Small intestine (tissue), 7 donors: ENCODE results near the gene RHEB. TPM values are rescaled to one million over a fixed set of nuclear protein-coding genes. Genes with fewer than 3 reads are reported as not detected.

Experiments used
- DNase-seq, 2 donors: peaks; one replicate each; pipeline versions ENCODE4 v3.0.0 to v3.0.0-alpha.2; 2013
- FAIRE-seq: peaks from 2 replicates; lab custom pipeline; 2012; peaks lifted over from hg19 to GRCh38; lab: Jason Lieb, UNC
- H3K27ac ChIP-seq, 3 donors: one replicate each; pipeline ENCODE4 v1.5.1; 2013; ENCODE audit warnings: low read length in 2 of 3, mild to moderate bottlenecking in 2 of 3, control low read depth in 1 of 3, inconsistent platforms in 1 of 3, low read depth in 1 of 3, moderate library complexity in 1 of 3
- H3K27me3 ChIP-seq, 3 donors: one replicate each; pipeline ENCODE4 v1.6.1; 2013; ENCODE audit warnings: low read length in 3 of 3, inconsistent platforms in 1 of 3; ENCODE audit not compliant: control insufficient read depth in 3 of 3, insufficient read depth in 3 of 3
- H3K36me3 ChIP-seq, 3 donors: one replicate each; pipeline ENCODE4 v1.6.1; 2013; ENCODE audit warnings: low read length in 3 of 3, inconsistent platforms in 1 of 3, low read depth in 1 of 3, mild to moderate bottlenecking in 1 of 3, moderate library complexity in 1 of 3; ENCODE audit not compliant: control insufficient read depth in 3 of 3, insufficient read depth in 2 of 3
- H3K4me1 ChIP-seq, 3 donors: one replicate each; pipeline ENCODE4 v1.6.1; 2013; ENCODE audit warnings: low read length in 2 of 3, inconsistent platforms in 1 of 3, low read depth in 1 of 3, mild to moderate bottlenecking in 1 of 3, moderate library complexity in 1 of 3; ENCODE audit not compliant: control insufficient read depth in 3 of 3, insufficient read depth in 2 of 3
- H3K4me3 ChIP-seq, 3 donors: one replicate each; pipeline ENCODE4 v1.5.1; 2013; ENCODE audit warnings: low read length in 3 of 3, control low read depth in 1 of 3, inconsistent platforms in 1 of 3, low read depth in 1 of 3, mild to moderate bottlenecking in 1 of 3, moderate library complexity in 1 of 3
- H3K9me3 ChIP-seq, 2 donors: one replicate each; pipeline ENCODE4 v1.6.1; 2013; ENCODE audit warnings: low read depth in 1 of 2, low read length in 1 of 2; ENCODE audit not compliant: control insufficient read depth in 2 of 2, insufficient read depth in 1 of 2
- whole genome bisulfite sequencing, 3 donors: extraction: QIAGEN DNeasy Blood & Tissue Kit; methylation state at CpG; one replicate each; pipeline ENCODE4 v1.1.7; 2013; 5-methylcytosine and 5-hydroxymethylcytosine counted together
- polyA plus RNA-seq, 4 donors: library from polyadenylated mRNA; stranded (reverse) in 3 of 4; unstranded in 1 of 4; fragments of 200-250 nt in 3 of 4; fragments of 120-200 nt in 1 of 4; gene quantifications; one replicate each; pipeline versions ENCODE4 v1.2.1 to v1.2.3, GENCODE V29; 2013
- donor health status: healthy with polysubstance abuse.
- donor health status: control.
- donor health status: control.
- donor health status: Bipolar disorder and iron deficiency.
- donor health status: healthy.

The RHEB gene
- polyA plus RNA-seq, 4 donors = 54.4 to 84.6 (median 64.4) TPM

GRCh38 chr7:151446412-151446811 lies 73.3 kb downstream of the RHEB start:
- Histone ChIP-seq H3K4me3 (no peak overlapping the region), H3K27ac (no peak overlapping the region), H3K27me3 (peaks cover 0 to 12% (median 0%) of the 10 kb centered on the region in 3 donors), H3K4me1 (no peaks in the 10 kb centered on the region), H3K9me3 (no peaks in the 10 kb centered on the region), H3K36me3 (no peaks in the 10 kb centered on the region)
- no peak for DNase-seq
- FAIRE-seq = no peak
- 82 to 94% (median 89%) methylated on average over 2 of the region's 2 CpGs for WGBS, 3 donors

GRCh38 chr7:151444632-151445031 lies 75.1 kb downstream of the RHEB start:
- H3K4me1 ChIP-seq = peaks cover 0 to 2% (median 0%) of the 10 kb centered on the region in 3 donors
- H3K9me3 ChIP-seq = no peaks in the 10 kb centered on the region
- peaks cover 0 to 29% (median 9%) of the 10 kb centered on the region in 3 donors for H3K27me3 ChIP-seq
- H3K4me3 ChIP-seq = no peak overlapping the region
- H3K27ac ChIP-seq = no peak overlapping the region
- no peaks in the 10 kb centered on the region for H3K36me3 ChIP-seq
- DNase-seq (no peak), FAIRE-seq (no peak)
- WGBS, 3 donors = 78 to 89% (median 85%) methylated on average over 1 of the region's 1 CpG

- WGBS, 3 donors = 74 to 80% (median 76%) methylated on average over 10 of the region's 10 CpGs
- no peak overlapping the region for H3K4me3 ChIP-seq
- peaks cover 0 to 2% (median 0%) of the 10 kb centered on the region in 3 donors for H3K4me1 ChIP-seq
- H3K36me3 ChIP-seq = no peaks in the 10 kb centered on the region
- DNase-seq = no peak
- H3K27me3 ChIP-seq = peaks cover 0 to 40% (median 11%) of the 10 kb centered on the region in 3 donors
- FAIRE-seq = no peak
- no peak overlapping the region for H3K27ac ChIP-seq
- no peaks in the 10 kb centered on the region for H3K9me3 ChIP-seq
Observed at GRCh38 chr7:151442776-151443496, 76.8 kb downstream of the RHEB start.

GRCh38 chr7:151440799-151441445 lies 78.8 kb downstream of the RHEB start:
- Histone ChIP-seq H3K27me3 (peaks cover 0 to 39% (median 11%) of the 10 kb centered on the region in 3 donors), H3K9me3 (no peaks in the 10 kb centered on the region), H3K27ac (peak overlapping the region in 1 of 3 donors; percentile 29), H3K36me3 (no peaks in the 10 kb centered on the region), H3K4me1 (peaks cover 0 to 2% (median 0%) of the 10 kb centered on the region in 3 donors), H3K4me3 (no peak overlapping the region)
- FAIRE-seq = no peak
- WGBS, 3 donors = 37 to 53% (median 39%) methylated on average over 10 of the region's 10 CpGs
- DNase-seq = no peak

- no peak for FAIRE-seq
- Histone ChIP-seq H3K9me3 (no peaks in the 10 kb centered on the region), H3K36me3 (no peaks in the 10 kb centered on the region), H3K27ac (peak within 1 kb of the TSS in 1 of 3 donors; percentile 29), H3K4me3 (no peak within 1 kb of the TSS), H3K27me3 (peaks cover 0 to 39% (median 11%) of the 10 kb centered on the region in 3 donors), H3K4me1 (peaks cover 0 to 2% (median 0%) of the 10 kb centered on the region in 3 donors)
- peak in 1 of 2 donors; percentile 46 for DNase-seq
- 11 to 16% (median 15%) methylated on average over 40 to 51 of the region's 51 CpGs for WGBS, 3 donors
Observed at GRCh38 chr7:151439855-151440798, 79.6 kb downstream of the RHEB start, which contains the start of gene CRYGN. Gene CRYGN, minus strand, starts transcription at chr7:151440141. Its CDS starts 224 bp downstream, at chr7:151439917.

DNA sequence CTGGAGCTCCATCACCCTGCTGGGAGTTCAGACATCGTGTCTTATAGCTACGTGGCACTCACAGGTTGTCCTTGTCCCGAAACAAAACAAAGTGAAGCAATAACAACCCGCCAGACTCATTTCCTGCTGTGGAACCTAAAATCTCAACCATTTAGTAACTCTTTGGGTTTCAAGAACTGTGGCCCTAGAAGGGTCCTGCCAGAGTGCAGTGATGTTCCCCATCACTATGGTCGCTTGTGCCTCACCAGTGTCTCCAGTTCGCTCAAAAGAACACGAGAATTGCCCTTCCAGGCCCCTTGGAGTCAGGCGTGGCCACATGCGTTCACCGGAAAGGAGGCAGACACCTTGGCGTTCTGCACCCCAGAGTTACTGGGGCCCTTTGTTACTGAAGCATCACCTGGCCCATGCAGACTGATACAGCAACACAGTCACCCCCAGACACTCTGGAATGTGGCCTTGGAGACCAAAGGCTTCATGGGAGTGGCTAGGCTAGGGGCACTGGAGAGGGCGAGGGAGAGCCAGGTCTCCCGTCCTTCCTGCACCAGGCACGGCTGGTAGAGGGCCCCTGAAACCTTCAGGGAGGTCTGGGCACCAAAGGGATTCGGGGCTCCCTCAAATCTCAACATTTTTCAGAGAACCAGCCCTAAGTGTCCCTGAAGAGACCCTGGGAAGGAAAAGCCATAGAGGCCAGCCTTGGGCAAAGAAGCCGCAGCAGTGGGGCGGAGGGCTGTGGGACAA lies 80.7 kb downstream of the RHEB start:
- H3K4me3 ChIP-seq = no peak overlapping the region
- 83 to 89% (median 87%) methylated on average over 17 of the region's 17 CpGs for WGBS, 3 donors
- H3K27ac ChIP-seq = no peak overlapping the region

DNA sequence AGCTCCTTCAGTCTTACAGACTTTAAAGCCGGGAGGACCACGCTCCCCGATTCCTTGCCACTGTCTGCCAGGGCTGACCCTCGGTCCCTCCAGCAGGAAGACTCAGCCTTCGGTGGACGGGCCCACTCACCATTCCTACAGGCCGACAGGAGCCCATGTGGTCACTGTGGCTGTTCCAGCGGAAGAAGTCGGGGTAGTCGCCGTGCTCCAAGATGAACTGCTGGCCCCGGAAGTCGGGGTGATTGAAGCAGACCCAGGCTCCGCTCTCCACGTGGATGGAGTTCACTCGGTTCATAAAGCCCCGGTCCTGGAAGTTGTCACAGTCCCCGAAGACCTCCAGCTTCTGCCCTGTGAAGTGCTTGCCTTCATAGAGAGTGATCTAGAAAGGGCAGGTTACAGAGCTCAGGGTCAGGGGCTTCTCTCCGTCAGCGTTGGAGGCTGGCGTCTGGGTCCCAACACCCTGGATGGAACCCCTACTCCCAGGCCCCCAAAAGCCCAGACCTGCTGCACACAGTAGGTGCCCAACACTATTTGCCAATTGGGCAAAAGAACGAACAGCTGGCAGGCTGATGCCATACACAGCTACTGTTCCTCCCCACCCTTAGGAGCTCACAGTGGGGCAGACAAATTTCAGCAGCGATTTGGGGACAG lies 81.7 kb downstream of the RHEB start:
- H3K4me3 ChIP-seq = no peak overlapping the region
- peaks cover 0 to 2% (median 0%) of the 10 kb centered on the region in 3 donors for H3K4me1 ChIP-seq
- DNase-seq (no peak), FAIRE-seq (no peak)
- no peak overlapping the region for H3K27ac ChIP-seq
- peaks cover 0 to 39% (median 11%) of the 10 kb centered on the region in 3 donors for H3K27me3 ChIP-seq
- WGBS, 3 donors = 85 to 92% (median 88%) methylated on average over 23 of the region's 23 CpGs
- no peaks in the 10 kb centered on the region for H3K36me3 ChIP-seq
- no peaks in the 10 kb centered on the region for H3K9me3 ChIP-seq

More for the DNA sequence above, 80.7 kb downstream of the RHEB start:
- Histone ChIP-seq H3K36me3 (no peaks in the 10 kb centered on the region), H3K9me3 (no peaks in the 10 kb centered on the region), H3K27me3 (peaks cover 0 to 39% (median 11%) of the 10 kb centered on the region in 3 donors), H3K4me1 (peaks cover 0 to 2% (median 0%) of the 10 kb centered on the region in 3 donors)
- DNase-seq (no peak), FAIRE-seq (no peak)
